GM13977 (cell line): ENCODE measurements around the gene EPHA10.

Experiments
- DNase-seq: peaks from one replicate; pipeline ENCODE4 v3.0.0; 2012; ENCODE audit warnings: low spot score
- in situ Hi-C: fragments of 300-500 bp; cut with MboI; formaldehyde crosslinking; loops from one replicate; pipeline ENCODE4 v1.12.0; 2022; ENCODE audit warnings: low sequenced_read_pairs, low pct_unique_long_range_greater_than_20kb, mixed read lengths, inconsistent platforms; ENCODE audit not compliant: unreplicated experiment
- TF ChIP-seq, protein P1 (sequence below): IDR thresholded peaks from 2 replicates; pipeline ENCODE4 v1.5.1; 2012; ENCODE audit warnings: mild to moderate bottlenecking, control low read depth; ENCODE audit not compliant: insufficient read depth; ENCODE audit errors: extremely low read depth, missing control alignments

Gene EPHA10

DNA sequence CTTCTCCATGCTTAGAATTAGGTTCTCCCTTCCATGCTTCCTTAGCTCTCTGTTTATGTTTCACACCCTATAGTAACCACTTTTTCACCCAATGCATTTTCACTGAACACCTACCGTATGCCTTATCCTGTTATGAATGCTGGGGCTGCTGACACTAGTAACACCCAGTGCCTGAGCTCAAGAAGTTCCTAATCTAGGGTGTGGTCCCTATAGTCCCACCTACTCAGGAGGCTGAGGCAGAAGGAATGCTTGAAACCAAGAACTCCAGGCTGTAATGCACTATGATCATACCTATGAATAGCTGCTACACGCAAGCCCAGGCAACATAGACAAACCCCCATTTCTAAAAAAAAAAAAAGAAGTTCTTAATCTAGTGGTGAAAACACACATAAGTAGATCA is 5.5 kb downstream of the EPHA10 start:
- TF ChIP-seq, protein P1, sequence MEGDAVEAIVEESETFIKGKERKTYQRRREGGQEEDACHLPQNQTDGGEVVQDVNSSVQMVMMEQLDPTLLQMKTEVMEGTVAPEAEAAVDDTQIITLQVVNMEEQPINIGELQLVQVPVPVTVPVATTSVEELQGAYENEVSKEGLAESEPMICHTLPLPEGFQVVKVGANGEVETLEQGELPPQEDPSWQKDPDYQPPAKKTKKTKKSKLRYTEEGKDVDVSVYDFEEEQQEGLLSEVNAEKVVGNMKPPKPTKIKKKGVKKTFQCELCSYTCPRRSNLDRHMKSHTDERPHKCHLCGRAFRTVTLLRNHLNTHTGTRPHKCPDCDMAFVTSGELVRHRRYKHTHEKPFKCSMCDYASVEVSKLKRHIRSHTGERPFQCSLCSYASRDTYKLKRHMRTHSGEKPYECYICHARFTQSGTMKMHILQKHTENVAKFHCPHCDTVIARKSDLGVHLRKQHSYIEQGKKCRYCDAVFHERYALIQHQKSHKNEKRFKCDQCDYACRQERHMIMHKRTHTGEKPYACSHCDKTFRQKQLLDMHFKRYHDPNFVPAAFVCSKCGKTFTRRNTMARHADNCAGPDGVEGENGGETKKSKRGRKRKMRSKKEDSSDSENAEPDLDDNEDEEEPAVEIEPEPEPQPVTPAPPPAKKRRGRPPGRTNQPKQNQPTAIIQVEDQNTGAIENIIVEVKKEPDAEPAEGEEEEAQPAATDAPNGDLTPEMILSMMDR: no peak
- in situ Hi-C loops: no loop called here
- DNase-seq: no peak

DNA sequence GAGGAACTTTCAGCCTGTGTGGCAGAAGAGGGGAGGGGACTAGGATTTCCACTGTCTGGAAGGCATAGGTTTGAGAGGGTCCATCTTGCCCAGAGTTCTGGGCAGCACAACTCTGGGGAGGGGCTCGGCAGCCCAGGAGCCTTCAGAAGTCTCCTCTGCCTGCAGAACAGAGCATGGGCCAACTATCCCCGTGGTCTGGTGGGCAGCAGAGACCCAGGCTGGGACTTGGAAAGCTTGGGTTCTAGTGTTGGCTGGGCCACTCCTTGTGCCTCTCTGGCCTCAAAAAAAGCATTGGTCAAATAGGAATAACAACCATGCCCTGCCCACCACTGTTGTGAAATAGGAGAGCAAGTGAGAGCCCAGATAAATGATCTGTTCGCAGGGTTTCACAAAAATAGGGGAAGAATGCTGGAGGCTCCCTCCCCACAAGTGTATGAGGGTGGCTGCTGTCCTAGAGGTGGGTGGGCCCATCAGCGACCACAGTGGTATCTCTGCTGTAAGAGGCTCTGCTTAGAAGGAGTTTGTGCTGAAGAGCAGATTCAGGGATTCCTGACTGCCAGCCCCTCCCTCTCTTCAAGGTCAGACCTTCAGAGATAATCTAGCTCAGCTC is 8.9 kb downstream of the EPHA10 start:
- TF ChIP-seq, protein P1: no peak
- no peak for DNase-seq
- in situ Hi-C loops: no loop called here

DNA sequence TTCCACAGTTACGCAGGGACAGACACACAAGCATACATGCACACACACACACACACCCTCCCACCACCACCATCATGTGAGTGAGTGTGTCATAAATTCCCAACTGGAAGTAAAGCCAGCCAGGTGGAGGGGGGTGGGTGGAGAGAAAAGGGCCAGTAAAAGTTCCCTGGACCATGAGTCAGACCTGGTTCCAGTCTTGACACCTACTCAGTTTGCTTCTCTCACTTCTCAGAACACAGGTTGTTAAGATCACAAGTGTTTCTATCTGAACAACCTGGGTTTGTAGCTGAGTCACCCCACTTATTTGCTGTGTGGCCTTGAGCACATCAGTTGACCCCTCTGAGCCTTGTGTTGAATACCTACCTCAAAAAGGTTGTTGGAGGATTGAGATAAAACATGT is 9.6 kb downstream of the EPHA10 start:
- DNase-seq: peak; percentile 65
- in situ Hi-C loops: no loop called here

DNA sequence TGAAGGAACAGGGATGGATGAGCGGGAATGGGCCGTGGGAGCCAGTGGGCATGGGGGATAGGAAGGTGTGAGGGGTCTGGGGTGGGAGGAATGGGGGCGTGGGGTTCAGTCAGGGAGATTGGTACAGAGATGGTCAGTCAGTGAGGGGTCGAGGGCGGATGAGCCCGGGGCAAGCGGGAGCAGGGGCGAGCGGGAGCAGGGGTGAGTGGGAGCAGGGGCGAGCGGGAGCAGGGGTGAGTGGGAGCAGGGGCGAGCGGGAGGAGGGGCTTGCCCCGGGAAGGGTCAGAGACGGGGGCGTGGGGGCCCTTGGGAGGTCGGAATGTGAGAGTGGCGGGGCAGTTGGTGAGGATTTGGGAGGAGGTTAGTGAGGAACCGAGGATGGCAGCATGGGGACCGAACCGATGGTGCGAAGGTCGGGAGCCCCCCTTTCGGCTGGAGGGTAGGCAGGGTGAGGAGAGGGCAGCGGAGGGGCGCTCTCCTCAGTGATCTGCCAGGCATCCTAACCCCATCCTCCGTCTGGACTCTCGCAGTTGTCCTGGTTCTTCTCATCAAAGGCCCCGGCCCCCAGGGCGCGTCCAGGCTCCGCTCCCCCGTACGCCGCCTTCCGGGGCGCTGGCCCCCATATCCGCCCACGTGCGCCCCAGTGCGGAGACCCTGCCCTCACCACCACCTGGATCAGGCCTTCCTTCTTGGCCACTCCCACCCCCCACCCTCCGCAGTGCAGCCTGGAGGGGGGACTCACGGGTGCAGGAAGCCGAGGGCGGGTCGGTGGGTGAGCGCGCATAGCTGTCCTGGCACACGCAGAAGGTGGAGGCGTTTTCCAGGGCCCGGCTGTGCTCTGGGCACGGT is 11.2 kb downstream of the EPHA10 start:
- TF ChIP-seq, protein P1: no peak
- in situ Hi-C loops: no loop called here
- DNase-seq: no peak

More for the DNA sequence above, 9.6 kb downstream of the EPHA10 start:
- TF ChIP-seq, protein P1: no peak

DNA sequence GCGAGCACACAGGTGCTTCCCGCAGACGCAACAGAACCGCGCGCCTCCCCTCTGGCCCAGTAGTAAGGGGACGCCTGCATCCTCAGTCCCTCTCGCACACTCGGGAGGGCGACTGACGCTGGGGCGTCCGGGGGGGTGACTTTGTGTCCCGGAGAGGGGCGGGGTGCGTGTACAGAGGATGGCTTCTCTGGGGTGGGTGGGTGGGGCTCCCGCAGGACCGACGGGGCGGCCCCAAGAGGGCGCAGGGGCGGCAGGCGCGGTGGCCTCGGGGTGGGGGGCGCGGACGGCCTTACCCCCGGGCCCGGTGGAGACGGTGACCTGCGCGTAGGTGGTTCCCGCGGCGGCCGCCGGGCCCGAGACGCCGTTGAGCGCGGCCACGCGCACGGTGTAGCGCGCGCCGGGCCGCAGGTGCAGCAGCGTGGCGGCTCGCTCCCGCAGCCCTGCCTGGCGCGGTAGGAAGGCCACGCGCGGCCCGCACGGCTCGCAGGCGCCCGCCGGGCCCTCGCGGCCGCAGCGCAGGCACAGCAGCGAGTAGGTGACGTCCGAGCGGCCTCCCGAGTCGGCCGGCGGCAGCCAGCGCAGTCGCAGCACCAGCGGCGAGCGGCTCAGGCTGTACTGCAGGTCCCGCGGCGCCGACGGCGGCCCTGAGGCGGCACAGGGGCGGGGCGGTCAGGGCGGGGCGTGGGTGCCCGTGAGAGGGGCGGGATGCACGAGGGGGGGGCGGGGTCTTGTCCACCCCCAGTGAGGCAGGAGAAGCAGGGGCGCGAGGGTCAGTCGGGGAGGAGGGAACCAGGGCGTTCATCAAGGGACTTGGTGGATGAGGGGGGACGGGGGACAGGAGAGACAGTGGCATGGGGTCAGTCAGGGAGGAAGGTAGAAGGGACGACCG is 12.1 kb downstream of the EPHA10 start:
- TF ChIP-seq, protein P1: no peak
- DNase-seq: peak; percentile 84
- in situ Hi-C loops: no loop called here

DNA sequence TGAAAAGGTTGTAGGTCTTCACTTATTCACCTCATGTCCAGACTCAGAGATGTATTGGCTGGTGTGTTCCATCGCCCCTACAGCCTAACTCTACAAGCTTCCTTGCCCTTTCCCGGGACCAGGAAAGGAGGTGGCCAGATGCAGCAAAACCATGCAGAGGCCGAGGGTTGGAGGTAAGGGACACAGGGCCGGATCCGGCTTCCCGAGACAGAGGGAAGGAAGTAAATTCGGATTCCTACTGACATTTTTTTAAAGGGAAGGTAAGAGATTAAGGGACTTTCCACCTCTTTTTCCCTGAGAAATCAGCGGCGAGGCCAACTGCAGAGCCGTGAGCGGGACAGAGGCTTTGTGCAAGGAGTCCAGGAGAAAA is 12.7 kb downstream of the EPHA10 start:
- in situ Hi-C loops: no loop called here
- DNase-seq: no peak
- TF ChIP-seq, protein P1: no peak
